ENCODE data around the gene SLC4A11.

The SLC4A11 gene

GRCh38 chr20:3231116-3231515 lies 7.9 kb downstream of the SLC4A11 start:
- in situ Hi-C loops (cut with MboI; ENCODE audit: low sequenced_read_pairs, unreplicated experiment), result no loop called here
- no peak for DNase-seq (ENCODE audit: low spot score)

GRCh38 chr20:3229798-3230197 lies 9.2 kb downstream of the SLC4A11 start:
- DNase-seq (ENCODE audit: low spot score), result no peak
- TF ChIP-seq CTCF (IDR thresholded peaks at IDR 0.05; ENCODE audit: borderline replicate concordance, control extremely low read depth, extremely low read depth, insufficient read depth, missing control alignments), result no peak
- in situ Hi-C loops (cut with MboI; ENCODE audit: low sequenced_read_pairs, unreplicated experiment), result no loop called here

More at GRCh38 chr20:3231116-3231515, 7.9 kb downstream of the SLC4A11 start:
- TF ChIP-seq CTCF (IDR thresholded peaks at IDR 0.05; ENCODE audit: borderline replicate concordance, control extremely low read depth, extremely low read depth, insufficient read depth, missing control alignments), result no peak

GRCh38 chr20:3229158-3229557 lies 9.8 kb downstream of the SLC4A11 start:
- DNase-seq (ENCODE audit: low spot score), result no peak
- in situ Hi-C loops (cut with MboI; ENCODE audit: low sequenced_read_pairs, unreplicated experiment), result no loop called here
- TF ChIP-seq CTCF (IDR thresholded peaks at IDR 0.05; ENCODE audit: borderline replicate concordance, control extremely low read depth, extremely low read depth, insufficient read depth, missing control alignments), result no peak

- no peak for DNase-seq (ENCODE audit: low spot score)
- in situ Hi-C loops (cut with MboI; ENCODE audit: low sequenced_read_pairs, unreplicated experiment), result no loop called here
- no peak for TF ChIP-seq CTCF (IDR thresholded peaks at IDR 0.05; ENCODE audit: borderline replicate concordance, control extremely low read depth, extremely low read depth, insufficient read depth, missing control alignments)
Observed at GRCh38 chr20:3228750-3229032, 10.3 kb downstream of the SLC4A11 start.

GRCh38 chr20:3227936-3228749 lies 10.8 kb downstream of the SLC4A11 start:
- no peak for DNase-seq (ENCODE audit: low spot score)
- TF ChIP-seq CTCF (IDR thresholded peaks at IDR 0.05; ENCODE audit: borderline replicate concordance, control extremely low read depth, extremely low read depth, insufficient read depth, missing control alignments), result no peak
- in situ Hi-C loops (cut with MboI; ENCODE audit: low sequenced_read_pairs, unreplicated experiment), result no loop called here

- no peak for DNase-seq (ENCODE audit: low spot score)
- TF ChIP-seq CTCF (IDR thresholded peaks at IDR 0.05; ENCODE audit: borderline replicate concordance, control extremely low read depth, extremely low read depth, insufficient read depth, missing control alignments), result no peak
- in situ Hi-C loops (cut with MboI; ENCODE audit: low sequenced_read_pairs, unreplicated experiment), result no loop called here
Observed at GRCh38 chr20:3227506-3227905, 11.5 kb downstream of the SLC4A11 start.
